ENCODE results near the gene MICAL2. TPM values are rescaled to one million over a fixed set of nuclear protein-coding genes. Genes with fewer than 3 reads are reported as not detected.

Gene MICAL2
- total and polyA plus RNA-seq, 2 of the 8 experiments (the other 6 are each of a cell fraction or from before 2014, with no cell fraction given) = 1.3 to 4.1 TPM

DNA sequence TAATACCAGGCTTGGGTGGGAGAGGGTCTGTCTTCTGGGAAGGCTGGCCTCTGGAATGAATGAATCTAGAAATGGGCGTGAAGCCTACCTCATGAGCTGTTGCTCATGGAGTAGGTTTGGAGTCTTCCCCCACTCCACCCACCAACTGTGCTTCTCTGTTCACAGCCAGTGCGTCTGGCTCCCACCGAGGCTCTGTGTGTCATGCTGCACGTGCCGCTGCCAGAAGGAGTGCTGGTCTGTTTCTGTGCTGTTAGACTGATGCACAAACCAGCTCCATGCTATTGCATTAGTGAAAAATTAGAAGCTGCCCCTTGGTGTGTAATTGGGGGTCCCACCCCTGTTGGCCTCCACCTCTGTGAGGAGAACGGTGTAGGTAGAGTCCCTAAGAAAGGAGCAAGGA, 134.7 kb downstream of the MICAL2 start:
- Histone ChIP-seq H2BK5ac (ENCODE audit: low read depth, low read length) (no peak overlapping the region), H3K79me1 (ENCODE audit: low read depth, low read length) (no peaks in the 10 kb centered on the region), H3K79me2 (ENCODE audit: control insufficient read depth in 1 of 2, insufficient read depth in 2 of 2, low read length in 2 of 2) (no peaks in the 10 kb centered on the region), H3K36me3 (ENCODE audit: control insufficient read depth in 2 of 4, insufficient read depth in 4 of 4, low read length in 3 of 4) (no peaks in the 10 kb centered on the region), H2BK12ac (ENCODE audit: low read depth, low read length) (no peak overlapping the region; the same call in 1 of the 2 replicates), H4K20me1 (replicated peaks in 1 of 2; ENCODE audit: control insufficient read depth in 1 of 2, insufficient read depth in 2 of 2, low read length in 2 of 2) (no peaks in the 10 kb centered on the region), H3K56ac (replicated peaks; ENCODE audit: insufficient read length, low read depth, low read length) (no peak overlapping the region), H3K9me3 (ENCODE audit: insufficient read depth in 2 of 2, low read depth in 1 of 2, low read length in 1 of 2) (no peaks in the 10 kb centered on the region), H3K23me2 (ENCODE audit: low read depth, low read length) (no peaks in the 10 kb centered on the region), H2BK120ac (replicated peaks; ENCODE audit: low read depth, low read length) (no peak overlapping the region), H2BK20ac (ENCODE audit: low read length) (no peak overlapping the region), H4K8ac (ENCODE audit: extremely low read depth, insufficient read depth, low read length) (no peak overlapping the region), H3K4me2 (ENCODE audit: insufficient read depth in 1 of 2, low read depth in 2 of 2, low read length in 2 of 2) (no peak overlapping the region), H3K9ac (replicated peaks in 1 of 4; ENCODE audit: extremely low read depth in 1 of 4, low read depth in 3 of 4, low read length in 3 of 4) (no peak overlapping the region), H4K5ac (ENCODE audit: insufficient read length, low read depth, low read length) (no peak overlapping the region), H3K4ac (replicated peaks; ENCODE audit: insufficient read length, low read depth, low read length) (no peak overlapping the region), H3K4me3 (ENCODE audit: extremely low read depth in 1 of 4, insufficient read depth in 2 of 4, low read depth in 3 of 4, low read length in 4 of 4) (no peak overlapping the region), H3K27ac (ENCODE audit: low read depth, low read length) (no peak overlapping the region), H3K4me1 (replicated peaks in 1 of 4; ENCODE audit: control insufficient read depth in 3 of 4, insufficient read depth in 4 of 4, low read length in 3 of 4) (peaks cover 2 to 22% (median 13%) of the 10 kb centered on the region in 4 experiments; a peak in 6 of 7 replicates), H2AK5ac (ENCODE audit: low read depth, low read length) (no peak overlapping the region), H4K91ac (replicated peaks; ENCODE audit: insufficient read length, low read length) (no peak overlapping the region), H3K23ac (ENCODE audit: insufficient read length) (no peak overlapping the region), H3K18ac (ENCODE audit: extremely low read depth, low read length) (no peak overlapping the region), H3K14ac (ENCODE audit: insufficient read length) (no peak overlapping the region), H3K27me3 (replicated peaks in 1 of 4; ENCODE audit: control insufficient read depth in 3 of 4, extremely low read depth in 1 of 4, insufficient read depth in 3 of 4, low read length in 3 of 4) (0 out of 7 replicates have a peak, but pooled peaks cover 0 to 2% (median 0%) of the 10 kb centered on the region in 4 experiments), H2AFZ (ENCODE audit: low read length) (no peak overlapping the region), H2BK15ac (ENCODE audit: low read length) (peak overlapping the region; percentile 32; the same call in 1 of the 2 replicates)
- 94% methylated on average over 6 of the region's 6 CpGs; no CpG with 5 or more reads in 1 of the 2 experiments for WGBS, 2 experiments (ENCODE audit: extremely low coverage in 1 of 2, insufficient coverage in 1 of 2, insufficient read length in 1 of 2, insufficient replicate concordance in 2 of 2, low coverage in 1 of 2, low lambda C conversion rate in 2 of 2, missing lambda C conversion rate in 1 of 2)
- CTCF ChIA-PET (ENCODE audit: partially characterized antibody) = interaction anchor here (0.8 to 3.0 kb wide), 5 partner anchors 9 to 147 kb away, joined by 3 to 19 read pairs (median 6); no protein-coding TSS in a partner anchor
- TF ChIP-seq JUN (IDR thresholded peaks at IDR 0.05; ENCODE audit: low read depth, low read length) (no peak), ASH2L (IDR thresholded peaks at IDR 0.05; ENCODE audit: low read length) (no peak), TBP (IDR thresholded peaks at IDR 0.05; ENCODE audit: low read depth, low read length) (no peak), SIX5 (IDR thresholded peaks at IDR 0.05; ENCODE audit: low read depth, low read length) (no peak), BACH1 (IDR thresholded peaks at IDR 0.05; ENCODE audit: low read length) (no peak), CHD2 (IDR thresholded peaks at IDR 0.05; ENCODE audit: low read length) (no peak), ZNF274 (IDR thresholded peaks at IDR 0.05; ENCODE audit: borderline replicate concordance, extremely low read depth, low read length) (no peak), SP2 (IDR thresholded peaks at IDR 0.05; ENCODE audit: low read length) (no peak)
- POLR2A ChIA-PET (ENCODE audit: partially characterized antibody) = no interaction called here
- FAIRE-seq = no peak
- no peak for DNase-seq (ENCODE audit: low read depth in 1 of 2, low spot score in 2 of 2)

All from H1 (cell line).